GM10266 (cell line): ENCODE results near the gene SOX6.

ENCODE experiments used
- DNase-seq: peaks from one replicate; pipeline ENCODE4 v3.0.0; 2012; ENCODE audit errors: extremely low spot score
- TF ChIP-seq, protein P1 (sequence below): IDR thresholded peaks from 2 replicates; pipeline ENCODE4 v1.5.1; 2012; ENCODE audit warnings: mild to moderate bottlenecking, low read depth; ENCODE audit not compliant: control insufficient read depth, insufficient read depth; ENCODE audit errors: missing control alignments

The SOX6 gene

DNA sequence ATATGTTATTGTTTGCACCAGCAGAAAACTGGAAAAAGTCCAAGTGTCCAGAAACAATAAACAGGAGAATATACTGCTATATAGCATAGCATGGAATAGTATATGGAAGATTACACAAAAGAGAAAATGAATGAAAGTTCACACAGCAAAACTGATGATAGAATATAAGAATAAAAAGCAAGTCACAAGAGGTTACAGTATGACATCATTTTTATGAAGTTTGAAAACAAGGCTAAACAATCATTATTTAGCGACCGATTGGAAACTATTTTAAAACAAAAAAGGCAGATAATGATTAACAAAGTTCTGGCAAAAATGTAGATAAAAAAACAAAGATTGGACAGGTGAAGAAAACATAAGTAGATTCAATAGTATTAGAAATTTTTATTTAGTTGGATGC lies 47.1 kb downstream of the SOX6 start:
- TF ChIP-seq, protein P1, sequence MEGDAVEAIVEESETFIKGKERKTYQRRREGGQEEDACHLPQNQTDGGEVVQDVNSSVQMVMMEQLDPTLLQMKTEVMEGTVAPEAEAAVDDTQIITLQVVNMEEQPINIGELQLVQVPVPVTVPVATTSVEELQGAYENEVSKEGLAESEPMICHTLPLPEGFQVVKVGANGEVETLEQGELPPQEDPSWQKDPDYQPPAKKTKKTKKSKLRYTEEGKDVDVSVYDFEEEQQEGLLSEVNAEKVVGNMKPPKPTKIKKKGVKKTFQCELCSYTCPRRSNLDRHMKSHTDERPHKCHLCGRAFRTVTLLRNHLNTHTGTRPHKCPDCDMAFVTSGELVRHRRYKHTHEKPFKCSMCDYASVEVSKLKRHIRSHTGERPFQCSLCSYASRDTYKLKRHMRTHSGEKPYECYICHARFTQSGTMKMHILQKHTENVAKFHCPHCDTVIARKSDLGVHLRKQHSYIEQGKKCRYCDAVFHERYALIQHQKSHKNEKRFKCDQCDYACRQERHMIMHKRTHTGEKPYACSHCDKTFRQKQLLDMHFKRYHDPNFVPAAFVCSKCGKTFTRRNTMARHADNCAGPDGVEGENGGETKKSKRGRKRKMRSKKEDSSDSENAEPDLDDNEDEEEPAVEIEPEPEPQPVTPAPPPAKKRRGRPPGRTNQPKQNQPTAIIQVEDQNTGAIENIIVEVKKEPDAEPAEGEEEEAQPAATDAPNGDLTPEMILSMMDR, result no peak

DNA sequence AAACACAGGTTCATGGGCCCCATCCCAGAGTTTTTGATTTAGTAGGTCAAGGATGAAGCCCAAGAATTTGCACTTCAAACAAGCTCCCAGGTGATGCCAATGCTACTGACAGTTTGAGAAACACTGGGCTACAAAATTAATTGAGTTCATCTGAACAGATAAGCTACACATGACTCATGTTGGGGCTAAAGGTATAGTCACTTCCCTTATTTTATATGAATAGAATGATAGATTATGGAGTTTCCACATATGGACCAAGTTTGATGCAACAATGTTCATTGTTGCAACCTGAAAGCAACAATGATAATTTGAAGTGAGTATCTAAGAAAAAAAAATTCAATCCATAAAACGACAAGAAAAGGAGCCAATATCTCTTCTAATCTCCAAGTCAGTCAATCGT lies 54.9 kb downstream of the SOX6 start:
- TF ChIP-seq, protein P1, result no peak
- no peak for DNase-seq

More for the DNA sequence above, 47.1 kb downstream of the SOX6 start:
- DNase-seq, result no peak

DNA sequence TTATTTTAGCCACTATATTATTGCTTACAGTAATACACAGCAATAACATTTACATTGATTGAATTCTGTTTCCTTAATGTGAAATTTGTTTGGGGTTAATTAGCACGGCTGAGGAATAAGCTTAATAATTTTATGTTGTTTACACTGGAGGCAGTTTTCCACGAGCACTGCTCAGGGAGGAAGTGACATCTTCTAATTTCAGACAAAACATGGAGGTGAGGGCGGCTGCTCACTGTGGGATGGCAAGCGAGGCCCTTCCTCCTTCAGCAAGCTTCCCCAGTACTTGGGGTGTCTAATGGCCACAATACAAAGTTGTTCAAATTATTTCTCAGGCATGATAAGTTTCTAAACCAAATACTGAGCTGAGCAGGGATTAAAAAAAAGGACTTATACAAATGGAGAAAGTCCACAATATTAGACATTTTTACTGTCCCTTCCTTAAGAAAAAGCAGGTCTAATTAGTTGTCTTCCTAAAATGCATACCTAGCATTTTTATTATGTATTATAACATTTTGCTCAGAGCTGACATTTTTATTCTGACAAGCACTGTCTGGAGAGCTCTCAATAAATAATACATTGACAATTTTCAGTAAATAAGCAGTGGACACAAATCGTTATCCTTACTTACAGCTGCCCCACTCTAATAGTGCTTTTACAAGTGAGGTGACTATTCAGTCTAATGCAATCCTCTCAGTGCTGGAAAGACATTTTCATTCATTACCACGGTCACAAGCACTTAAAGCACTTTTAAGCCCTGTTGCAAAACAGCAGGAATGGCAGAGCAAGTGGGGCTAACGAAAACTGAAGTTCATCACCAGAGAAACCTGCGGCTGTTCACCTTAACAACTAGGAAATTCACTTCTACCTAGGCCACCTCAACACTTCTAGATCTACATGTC lies 56.2 kb downstream of the SOX6 start:
- TF ChIP-seq, protein P1, result no peak
- DNase-seq, result no peak

DNA sequence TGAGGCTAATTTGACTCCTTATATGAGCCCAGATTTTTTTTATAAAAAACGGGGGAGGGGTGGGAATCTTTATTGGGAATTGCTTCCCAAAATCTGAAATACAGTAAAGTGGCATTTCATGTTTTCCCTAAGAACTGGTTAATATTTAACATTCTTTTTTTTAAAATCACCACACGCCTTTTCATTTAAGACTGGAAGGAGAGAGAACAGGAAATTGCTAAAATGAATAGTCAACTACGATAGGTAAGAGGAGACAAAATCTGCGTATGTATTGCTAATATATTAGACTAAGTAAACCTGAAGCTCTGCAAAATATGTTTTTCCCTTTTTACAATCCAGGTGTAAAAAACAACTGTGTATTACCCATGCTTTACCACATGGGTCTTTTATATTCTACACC lies 57.0 kb downstream of the SOX6 start:
- TF ChIP-seq, protein P1, result no peak
- no peak for DNase-seq

DNA sequence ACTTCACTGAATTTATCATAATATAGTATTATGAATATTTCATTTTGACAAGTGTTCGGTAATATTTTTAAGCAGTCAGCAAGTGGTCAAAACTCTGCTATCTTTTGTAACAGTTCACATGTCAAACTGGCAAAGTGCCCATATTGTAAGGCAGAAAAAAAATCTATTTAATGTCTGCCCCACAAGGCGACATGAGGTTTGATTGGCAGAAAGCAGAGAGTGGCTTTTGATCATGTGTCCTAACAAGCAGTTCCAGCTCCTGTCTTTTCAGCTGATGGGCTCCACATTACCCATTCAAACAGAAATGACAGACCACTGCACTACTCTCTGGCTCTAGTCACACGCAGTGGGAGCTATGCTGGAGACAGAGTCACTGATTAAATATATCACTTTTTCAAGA lies 59.0 kb downstream of the SOX6 start:
- no peak for DNase-seq

DNA sequence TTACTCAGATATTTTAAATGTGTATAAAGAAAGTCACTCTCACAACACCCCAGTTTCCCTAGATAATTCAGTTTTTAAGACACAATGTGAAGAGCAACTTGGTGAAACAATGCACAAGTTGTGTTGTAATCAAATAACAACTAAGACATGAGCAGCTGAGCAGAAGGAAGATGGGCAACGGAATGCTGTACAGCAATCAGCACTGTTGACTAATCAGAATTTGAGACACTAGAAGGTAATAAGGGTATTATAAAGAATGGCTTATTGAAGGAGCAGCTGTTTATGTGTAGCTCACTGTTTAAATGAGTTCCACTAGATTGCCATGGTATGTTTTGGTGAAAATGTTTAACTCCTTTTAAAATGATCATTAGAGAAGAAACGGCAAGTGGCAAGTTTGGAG lies 60.1 kb downstream of the SOX6 start:
- DNase-seq, result no peak

More for the DNA sequence above, 59.0 kb downstream of the SOX6 start:
- TF ChIP-seq, protein P1, result no peak

More for the DNA sequence above, 60.1 kb downstream of the SOX6 start:
- TF ChIP-seq, protein P1, result no peak
